Measurements from ENCODE around the gene PCSK9. TPM values are rescaled to one million over a fixed set of nuclear protein-coding genes. Genes with fewer than 3 reads are reported as not detected.

The PCSK9 gene
- total and polyA plus RNA-seq, 9 of the 15 experiments (the other 6 are each of a cell fraction or from before 2014, with no cell fraction given) = 3.2 to 58.6 (median 24.7) TPM

DNA sequence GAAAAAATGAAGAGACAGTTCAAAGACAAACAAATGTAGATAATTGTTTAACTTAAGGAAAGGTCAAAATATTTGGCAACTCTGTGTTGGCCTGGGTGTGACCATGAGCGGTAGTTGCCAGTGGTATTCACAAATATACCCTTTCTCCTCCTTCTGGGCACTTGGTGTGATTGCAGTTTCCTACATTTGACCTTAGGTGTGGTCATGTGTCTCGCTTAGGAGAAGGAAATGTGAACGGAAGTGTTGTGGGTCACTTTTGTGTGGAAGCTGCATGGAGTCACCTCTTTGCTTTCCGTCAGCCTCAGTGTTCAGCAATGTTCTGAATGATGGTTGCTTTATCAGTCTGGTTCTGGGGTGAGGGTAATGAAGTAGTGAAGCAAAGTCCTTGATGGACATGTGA lies 3.4 kb upstream of the PCSK9 start (continued):
- TF ChIP-seq, protein P1, sequence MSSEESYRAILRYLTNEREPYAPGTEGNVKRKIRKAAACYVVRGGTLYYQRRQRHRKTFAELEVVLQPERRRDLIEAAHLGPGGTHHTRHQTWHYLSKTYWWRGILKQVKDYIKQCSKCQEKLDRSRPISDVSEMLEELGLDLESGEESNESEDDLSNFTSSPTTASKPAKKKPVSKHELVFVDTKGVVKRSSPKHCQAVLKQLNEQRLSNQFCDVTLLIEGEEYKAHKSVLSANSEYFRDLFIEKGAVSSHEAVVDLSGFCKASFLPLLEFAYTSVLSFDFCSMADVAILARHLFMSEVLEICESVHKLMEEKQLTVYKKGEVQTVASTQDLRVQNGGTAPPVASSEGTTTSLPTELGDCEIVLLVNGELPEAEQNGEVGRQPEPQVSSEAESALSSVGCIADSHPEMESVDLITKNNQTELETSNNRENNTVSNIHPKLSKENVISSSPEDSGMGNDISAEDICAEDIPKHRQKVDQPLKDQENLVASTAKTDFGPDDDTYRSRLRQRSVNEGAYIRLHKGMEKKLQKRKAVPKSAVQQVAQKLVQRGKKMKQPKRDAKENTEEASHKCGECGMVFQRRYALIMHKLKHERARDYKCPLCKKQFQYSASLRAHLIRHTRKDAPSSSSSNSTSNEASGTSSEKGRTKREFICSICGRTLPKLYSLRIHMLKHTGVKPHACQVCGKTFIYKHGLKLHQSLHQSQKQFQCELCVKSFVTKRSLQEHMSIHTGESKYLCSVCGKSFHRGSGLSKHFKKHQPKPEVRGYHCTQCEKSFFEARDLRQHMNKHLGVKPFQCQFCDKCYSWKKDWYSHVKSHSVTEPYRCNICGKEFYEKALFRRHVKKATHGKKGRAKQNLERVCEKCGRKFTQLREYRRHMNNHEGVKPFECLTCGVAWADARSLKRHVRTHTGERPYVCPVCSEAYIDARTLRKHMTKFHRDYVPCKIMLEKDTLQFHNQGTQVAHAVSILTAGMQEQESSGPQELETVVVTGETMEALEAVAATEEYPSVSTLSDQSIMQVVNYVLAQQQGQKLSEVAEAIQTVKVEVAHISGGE (CRISPR knock-in tag; IDR thresholded peaks at IDR 0.05) = peak in 1 of 3 experiments; percentile 75; a peak in 2 of 6 replicates
- peak; percentile 35 for TF ChIP-seq PHF20 (IDR thresholded peaks at IDR 0.05; ENCODE audit: partially characterized antibody)
- no peak for TF ChIP-seq ZNF324 (CRISPR knock-in tag; IDR thresholded peaks at IDR 0.05)
- TF ChIP-seq IRF2 (CRISPR knock-in tag; IDR thresholded peaks at IDR 0.05) = no peak
- TF ChIP-seq, protein P2, sequence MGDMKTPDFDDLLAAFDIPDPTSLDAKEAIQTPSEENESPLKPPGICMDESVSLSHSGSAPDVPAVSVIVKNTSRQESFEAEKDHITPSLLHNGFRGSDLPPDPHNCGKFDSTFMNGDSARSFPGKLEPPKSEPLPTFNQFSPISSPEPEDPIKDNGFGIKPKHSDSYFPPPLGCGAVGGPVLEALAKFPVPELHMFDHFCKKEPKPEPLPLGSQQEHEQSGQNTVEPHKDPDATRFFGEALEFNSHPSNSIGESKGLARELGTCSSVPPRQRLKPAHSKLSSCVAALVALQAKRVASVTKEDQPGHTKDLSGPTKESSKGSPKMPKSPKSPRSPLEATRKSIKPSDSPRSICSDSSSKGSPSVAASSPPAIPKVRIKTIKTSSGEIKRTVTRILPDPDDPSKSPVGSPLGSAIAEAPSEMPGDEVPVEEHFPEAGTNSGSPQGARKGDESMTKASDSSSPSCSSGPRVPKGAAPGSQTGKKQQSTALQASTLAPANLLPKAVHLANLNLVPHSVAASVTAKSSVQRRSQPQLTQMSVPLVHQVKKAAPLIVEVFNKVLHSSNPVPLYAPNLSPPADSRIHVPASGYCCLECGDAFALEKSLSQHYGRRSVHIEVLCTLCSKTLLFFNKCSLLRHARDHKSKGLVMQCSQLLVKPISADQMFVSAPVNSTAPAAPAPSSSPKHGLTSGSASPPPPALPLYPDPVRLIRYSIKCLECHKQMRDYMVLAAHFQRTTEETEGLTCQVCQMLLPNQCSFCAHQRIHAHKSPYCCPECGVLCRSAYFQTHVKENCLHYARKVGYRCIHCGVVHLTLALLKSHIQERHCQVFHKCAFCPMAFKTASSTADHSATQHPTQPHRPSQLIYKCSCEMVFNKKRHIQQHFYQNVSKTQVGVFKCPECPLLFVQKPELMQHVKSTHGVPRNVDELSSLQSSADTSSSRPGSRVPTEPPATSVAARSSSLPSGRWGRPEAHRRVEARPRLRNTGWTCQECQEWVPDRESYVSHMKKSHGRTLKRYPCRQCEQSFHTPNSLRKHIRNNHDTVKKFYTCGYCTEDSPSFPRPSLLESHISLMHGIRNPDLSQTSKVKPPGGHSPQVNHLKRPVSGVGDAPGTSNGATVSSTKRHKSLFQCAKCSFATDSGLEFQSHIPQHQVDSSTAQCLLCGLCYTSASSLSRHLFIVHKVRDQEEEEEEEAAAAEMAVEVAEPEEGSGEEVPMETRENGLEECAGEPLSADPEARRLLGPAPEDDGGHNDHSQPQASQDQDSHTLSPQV (IDR thresholded peaks at IDR 0.05) = 0 out of 2 replicates have a peak, but pooled peaks have one; percentile 42
- peak; percentile 56 for TF ChIP-seq GABPA (tag; conservative IDR thresholded peaks at IDR 0.05; ENCODE audit: low read depth)
- no peak for TF ChIP-seq ZNF316 (IDR thresholded peaks at IDR 0.05)
- TF ChIP-seq ZC3H4 (CRISPR knock-in tag; IDR thresholded peaks at IDR 0.05; ENCODE audit: borderline replicate concordance) = no peak
- TF ChIP-seq CTCFL (IDR thresholded peaks at IDR 0.05; ENCODE audit: borderline replicate concordance, insufficient read depth, low read depth, low read length, poor library complexity, severe bottlenecking) = no peak
- TF ChIP-seq NFATC3 (IDR thresholded peaks at IDR 0.05) = no peak
